K562 (cell line): Measurements from ENCODE around the gene GIPR. TPM values are rescaled to one million over a fixed set of nuclear protein-coding genes. Genes with fewer than 3 reads are reported as not detected.

Experiments used
- MLLT1 ChIP-seq, 2 experiments: fragments of 450-650 bp; IDR thresholded peaks; 2 replicates each; pipeline ENCODE4 v1.6.1; 2016
- YY1 ChIP-seq, 3 experiments: IDR thresholded peaks; 2 replicates each; pipeline ENCODE4 v1.6.1; 2011; ENCODE audit warnings: low read length in 2 of 3, mild to moderate bottlenecking in 2 of 3, moderate library complexity in 2 of 3, borderline replicate concordance in 1 of 3, control low read depth in 1 of 3, low read depth in 1 of 3; ENCODE audit not compliant: insufficient read depth in 3 of 3, insufficient replicate concordance in 2 of 3, control insufficient read depth in 1 of 3, insufficient read length in 1 of 3; ENCODE audit errors: extremely low read depth in 1 of 3
- ZBTB2 ChIP-seq: fragments of 450-650 bp; IDR thresholded peaks from 2 replicates; pipeline ENCODE4 v1.6.1; 2016; ENCODE audit warnings: antibody characterized with exemption
- ZBTB40 ChIP-seq, 2 experiments: fragments of 450-650 bp in 1 of 2; sonication (generic) in 1 of 2; formaldehyde crosslinking in 1 of 2; IDR thresholded peaks; 2 replicates each; pipeline versions ENCODE4 v1.7.1 to v1.9.0; 2016 to 2022; ENCODE audit warnings: inconsistent platforms in 1 of 2, mild to moderate bottlenecking in 1 of 2, missing genetic modification reagents in 1 of 2
- ZFX ChIP-seq: sonication (generic); formaldehyde crosslinking; IDR thresholded peaks from 2 replicates; pipeline ENCODE4 v1.8.0; 2022; ENCODE audit warnings: mild to moderate bottlenecking, missing genetic modification reagents, moderate library complexity
- ZNF140 ChIP-seq: fragments of 250-450 bp; sonication (Bioruptor Pico); IDR thresholded peaks from 2 replicates; pipeline ENCODE4 v1.8.0; 2021; ENCODE audit warnings: moderate library complexity, mild to moderate bottlenecking, inconsistent platforms
- ZNF507 ChIP-seq: conservative IDR thresholded peaks from 2 replicates; pipeline ENCODE4 v1.6.1; 2017; ENCODE audit warnings: missing genetic modification characterization, missing compliant biosample characterization
- polyA plus RNA-seq, 8 experiments: library from polyadenylated mRNA; depleted of rRNA in 4 of 8; stranded (reverse) in 5 of 8; unstranded in 3 of 8; fragments of >200 nt; fragmentation: Nextera tagmentation in 2 of 8; fragmentation: Illumina TruSeq in 1 of 8; extraction: Ambion mirVana in 2 of 8; extraction: Trizol in 1 of 8; gene quantifications; 2 replicates each; pipeline versions ENCODE4 v1.2.1 to v1.2.3, GENCODE V29; 2011 to 2014; ENCODE audit warnings: inconsistent platforms in 1 of 8, missing spikeins in 1 of 8
- total RNA-seq, 7 experiments: library from RNA; depleted of rRNA in 6 of 7; stranded (reverse); fragments of >200 nt in 6 of 7; fragmentation: Illumina TruSeq in 2 of 7; extraction: Trizol in 2 of 7; gene quantifications; 2 replicates each; pipeline versions ENCODE4 v1.2.1 to v1.2.3, GENCODE V29; 2011 to 2021; ENCODE audit warnings: low replicate concordance in 1 of 7

Gene GIPR
- total and polyA plus RNA-seq, 9 of the 15 experiments (the other 6 are each of a cell fraction or from before 2014, with no cell fraction given), result 2.2 to 26.8 (median 12.7) TPM

GRCh38 chr19:45641274-45642105, 26.5 kb upstream of the GIPR start (continued):
- TF ChIP-seq ZBTB40 (IDR thresholded peaks at IDR 0.05) (peak; percentile 65), ZBTB40 (CRISPR knock-in tag; IDR thresholded peaks at IDR 0.05) (no peak), ZFX (peak; percentile 53), ZNF140 (CRISPR knock-in tag) (no peak), MLLT1 (IDR thresholded peaks at IDR 0.05) (peak in 1 of 2 experiments; percentile 30; a peak in 1 of 4 replicates), YY1 (IDR thresholded peaks at IDR 0.05; ENCODE audit: borderline replicate concordance in 1 of 3, control insufficient read depth in 1 of 3, extremely low read depth in 1 of 3, insufficient read depth in 3 of 3, insufficient read length in 1 of 3, insufficient replicate concordance in 2 of 3, low read depth in 1 of 3, low read length in 2 of 3) (peak in 1 of 3 experiments; percentile 7), ZBTB2 (peak; percentile 42; the same call in 1 of the 2 replicates), ZNF507 (tag) (no peak)
